ENCODE data around the gene PDGFA. TPM values are rescaled to one million over a fixed set of nuclear protein-coding genes. Genes with fewer than 3 reads are reported as not detected.

Gene PDGFA
- total RNA-seq: 26.0 TPM
- long read RNA-seq, transcript PDGFA-203 (6 exons, 2,305 nt): major isoform, 6 of 16 reads
- long read RNA-seq, partial matches to known transcripts: 2 of 16 reads
- long read RNA-seq, other reads (novel, unspliced or antisense): 8 of 16 reads

- H3K27ac ChIP-seq (replicated peaks): peak within 1 kb of the TSS; percentile 90
- H3K9me3 ChIP-seq (replicated peaks): no peaks in the 10 kb centered on the region
- peak; percentile 63 for DNase-seq
- peak; percentile 48 for TF ChIP-seq CTCF (IDR thresholded peaks at IDR 0.05; ENCODE audit: borderline replicate concordance)
- peaks cover 4% of the 10 kb centered on the region for H3K36me3 ChIP-seq
- peaks cover 83% of the 10 kb centered on the region for H3K4me1 ChIP-seq
- intact Hi-C loops (cut with micrococcal nuclease): no loop called here
- peaks cover 60% of the 10 kb centered on the region for H3K27me3 ChIP-seq (ENCODE audit: low read depth)
- H3K4me3 ChIP-seq: peak within 1 kb of the TSS; percentile 93
These were observed at the start of gene PDGFA for GRCh38 chr7:519484-520390. Gene PDGFA (minus strand): TSS chr7:519846. CDS start chr7:519001, 845 bp downstream.

GRCh38 chr7:568031-568951 is 48.6 kb upstream of the PDGFA start:
- H3K36me3 ChIP-seq: no peaks in the 10 kb centered on the region
- peak overlapping the region; percentile 64 for H3K27ac ChIP-seq (replicated peaks)
- H3K4me3 ChIP-seq: peak overlapping the region; percentile 24
- DNase-seq: peak; percentile 38
- intact Hi-C loops (cut with micrococcal nuclease): no loop called here
- H3K9me3 ChIP-seq (replicated peaks): no peaks in the 10 kb centered on the region
- TF ChIP-seq CTCF (IDR thresholded peaks at IDR 0.05; ENCODE audit: borderline replicate concordance): no peak
- peaks cover 34% of the 10 kb centered on the region for H3K4me1 ChIP-seq
- H3K27me3 ChIP-seq (ENCODE audit: low read depth): no peaks in the 10 kb centered on the region

GRCh38 chr7:567305-567883 is 47.7 kb upstream of the PDGFA start:
- no peak overlapping the region for H3K27ac ChIP-seq (replicated peaks)
- no peaks in the 10 kb centered on the region for H3K27me3 ChIP-seq (ENCODE audit: low read depth)
- TF ChIP-seq CTCF (IDR thresholded peaks at IDR 0.05; ENCODE audit: borderline replicate concordance): no peak
- DNase-seq: no peak
- H3K4me3 ChIP-seq: no peak overlapping the region
- peaks cover 34% of the 10 kb centered on the region for H3K4me1 ChIP-seq
- no peaks in the 10 kb centered on the region for H3K9me3 ChIP-seq (replicated peaks)
- H3K36me3 ChIP-seq: no peaks in the 10 kb centered on the region
- intact Hi-C loops (cut with micrococcal nuclease): no loop called here

GRCh38 chr7:566100-566499 is 46.5 kb upstream of the PDGFA start:
- no peaks in the 10 kb centered on the region for H3K9me3 ChIP-seq (replicated peaks)
- H3K27ac ChIP-seq (replicated peaks): no peak overlapping the region
- H3K27me3 ChIP-seq (ENCODE audit: low read depth): no peaks in the 10 kb centered on the region
- H3K36me3 ChIP-seq: no peaks in the 10 kb centered on the region
- intact Hi-C loops (cut with micrococcal nuclease): no loop called here
- DNase-seq: no peak
- no peak for TF ChIP-seq CTCF (IDR thresholded peaks at IDR 0.05; ENCODE audit: borderline replicate concordance)
- H3K4me1 ChIP-seq: peaks cover 34% of the 10 kb centered on the region
- no peak overlapping the region for H3K4me3 ChIP-seq
